ENCODE results near the gene PTPA.

PTPA gene

DNA sequence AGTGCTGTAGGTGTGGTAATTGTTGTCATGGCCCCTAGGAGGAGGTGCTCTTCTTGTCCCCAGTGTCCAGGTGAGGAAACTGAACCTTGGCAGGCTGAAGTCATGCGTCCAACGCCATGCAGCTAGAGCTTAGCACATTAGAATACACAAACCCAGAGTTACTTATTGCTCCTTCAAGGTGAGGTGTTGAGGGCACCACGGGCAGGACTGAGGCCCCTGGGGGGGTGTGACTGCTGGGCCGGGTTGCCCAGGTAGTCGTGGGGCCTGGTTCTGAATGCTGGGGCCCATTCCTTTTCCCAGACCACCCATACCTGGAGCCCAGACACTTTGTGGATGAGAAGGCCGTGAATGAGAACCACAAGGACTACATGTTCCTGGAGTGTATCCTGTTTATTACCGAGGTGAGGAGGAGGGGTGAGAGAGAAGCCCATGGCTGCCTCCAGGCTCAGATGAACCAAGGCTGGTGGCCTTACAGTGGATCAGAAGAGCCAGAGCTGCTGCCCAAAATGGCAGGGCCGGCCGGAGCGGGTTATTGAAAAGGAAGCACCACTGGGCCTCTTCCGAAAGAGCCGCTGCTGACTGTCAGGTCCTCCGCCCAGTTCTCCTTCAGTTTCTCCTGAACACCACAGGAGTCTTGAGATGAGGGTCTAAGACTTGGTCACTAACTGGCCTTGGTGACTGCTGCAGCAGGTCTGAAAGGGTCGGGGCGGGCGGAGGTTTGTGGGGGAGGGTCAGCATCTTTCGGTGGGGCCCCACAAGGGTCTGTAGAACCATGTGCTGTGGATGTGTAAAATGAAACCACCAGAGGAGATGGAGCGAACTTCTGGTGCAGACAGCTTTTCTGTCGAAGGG is 26.3 kb downstream of the PTPA start:
- DNase-seq (ENCODE audit: low read depth in 3 of 3): no peak

DNA sequence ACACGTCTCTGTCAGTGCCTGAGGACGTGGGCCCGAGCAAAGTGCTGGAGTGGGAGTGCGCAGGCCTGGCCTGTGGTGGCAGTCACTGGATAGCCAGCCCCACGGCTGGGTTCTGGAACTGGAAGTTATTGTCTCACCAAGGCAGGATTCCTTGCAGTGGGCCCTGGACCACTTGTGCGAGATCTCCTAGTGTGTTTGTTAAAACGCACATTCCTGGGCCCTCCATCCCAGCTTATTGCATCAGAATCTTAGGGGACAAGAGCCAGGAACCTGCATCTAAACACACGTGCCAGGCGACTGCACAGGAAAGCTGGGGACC is 26.9 kb downstream of the PTPA start:
- no peak for DNase-seq (ENCODE audit: low read depth in 3 of 3)

DNA sequence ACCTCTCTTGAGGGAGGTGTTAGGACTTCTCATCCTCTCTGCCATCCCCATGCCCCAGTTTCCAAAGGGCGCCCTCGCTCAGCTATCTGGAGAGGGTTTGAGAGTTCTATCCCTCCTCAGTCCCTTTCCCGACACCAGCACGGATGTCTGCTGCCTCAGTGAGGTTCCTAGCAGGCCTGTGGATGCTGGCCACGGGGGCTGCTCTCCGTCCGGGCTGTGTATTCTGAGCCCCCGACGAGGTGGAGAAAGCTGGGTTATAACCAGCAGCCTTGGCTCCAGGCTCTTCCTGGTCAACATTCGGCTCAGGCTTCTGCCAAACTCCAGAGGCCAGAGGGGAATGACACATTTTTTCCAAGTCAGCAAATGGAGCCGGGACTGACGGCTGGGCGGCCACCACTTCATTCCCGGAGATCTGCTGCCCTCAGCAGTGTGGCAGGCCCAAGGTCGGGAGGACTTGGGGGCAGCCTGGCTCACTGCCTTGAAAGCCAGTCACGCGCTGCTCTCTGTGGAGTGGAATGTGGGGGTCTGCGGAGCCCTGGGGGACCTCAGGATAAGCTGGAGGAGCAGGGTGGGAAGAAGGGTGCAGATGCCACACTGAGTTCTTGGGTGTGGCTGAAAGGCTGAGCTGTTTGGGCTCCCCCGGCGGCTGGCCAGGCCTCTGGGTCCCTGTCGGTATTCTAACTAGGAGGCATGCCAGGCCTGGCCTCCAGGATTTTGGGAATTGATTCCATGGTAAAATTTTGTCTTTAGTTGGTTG is 27.4 kb downstream of the PTPA start:
- no peak for DNase-seq (ENCODE audit: low read depth in 3 of 3)

DNA sequence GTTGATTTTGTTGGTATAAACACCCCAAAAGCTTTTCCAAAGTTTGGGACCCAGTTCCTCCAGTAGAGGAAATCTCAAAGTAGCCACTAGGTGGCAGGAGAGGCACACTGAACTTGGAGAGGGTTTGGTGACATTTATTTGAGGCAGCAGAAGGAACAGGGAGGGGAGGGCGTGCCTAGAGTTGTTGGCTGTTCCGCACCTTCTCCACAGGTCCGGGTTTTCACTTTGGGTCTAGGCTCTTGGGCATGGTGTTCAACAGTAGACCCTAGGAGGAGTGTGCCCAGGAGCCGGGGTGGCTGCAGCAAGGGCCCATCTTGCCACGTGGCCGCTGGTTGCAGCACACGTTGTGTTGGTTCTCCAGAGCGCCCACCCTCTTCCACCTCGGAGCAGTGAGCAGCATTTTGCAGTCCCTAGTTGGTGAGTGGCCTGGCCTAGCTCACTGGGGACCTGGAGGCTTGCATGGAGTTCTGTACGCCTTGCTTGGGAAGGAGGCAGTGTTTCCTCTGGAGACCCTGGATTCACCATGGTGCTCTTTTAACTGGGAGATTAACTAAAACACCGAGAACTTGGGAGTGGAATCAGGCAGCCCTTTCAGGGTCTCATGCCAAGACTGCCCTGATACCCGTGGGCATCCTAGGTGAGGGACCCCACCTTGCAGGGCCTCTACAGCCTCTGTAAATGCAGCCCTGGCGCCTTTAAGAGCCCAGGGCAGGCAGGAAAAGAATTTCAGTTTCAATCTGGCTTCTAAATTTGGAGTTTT is 28.2 kb downstream of the PTPA start:
- DNase-seq (ENCODE audit: low read depth in 3 of 3): peak; percentile 55 to 75 (median 71)

DNA sequence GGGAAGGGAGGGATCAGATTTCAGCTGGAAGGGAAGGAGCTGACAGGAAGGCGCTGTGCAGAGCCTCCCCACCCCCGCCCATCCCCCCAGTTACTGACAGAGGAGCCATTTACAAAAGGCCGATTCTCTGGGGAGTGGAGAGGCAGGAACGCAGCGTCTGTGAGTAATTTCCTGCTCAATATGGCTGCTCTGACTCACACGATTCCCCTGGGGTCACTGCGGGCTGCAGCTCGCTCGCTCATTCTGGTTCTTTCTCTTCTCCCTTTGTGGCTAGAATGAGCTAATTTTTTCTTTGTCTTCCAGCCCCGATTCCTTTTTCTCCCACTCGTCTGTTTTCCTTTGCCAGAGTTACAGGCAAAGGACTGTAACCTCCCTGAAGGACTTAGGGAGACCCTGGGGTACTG is 28.8 kb downstream of the PTPA start:
- peak; percentile 63 to 80 (median 78) for DNase-seq (ENCODE audit: low read depth in 3 of 3)

DNA sequence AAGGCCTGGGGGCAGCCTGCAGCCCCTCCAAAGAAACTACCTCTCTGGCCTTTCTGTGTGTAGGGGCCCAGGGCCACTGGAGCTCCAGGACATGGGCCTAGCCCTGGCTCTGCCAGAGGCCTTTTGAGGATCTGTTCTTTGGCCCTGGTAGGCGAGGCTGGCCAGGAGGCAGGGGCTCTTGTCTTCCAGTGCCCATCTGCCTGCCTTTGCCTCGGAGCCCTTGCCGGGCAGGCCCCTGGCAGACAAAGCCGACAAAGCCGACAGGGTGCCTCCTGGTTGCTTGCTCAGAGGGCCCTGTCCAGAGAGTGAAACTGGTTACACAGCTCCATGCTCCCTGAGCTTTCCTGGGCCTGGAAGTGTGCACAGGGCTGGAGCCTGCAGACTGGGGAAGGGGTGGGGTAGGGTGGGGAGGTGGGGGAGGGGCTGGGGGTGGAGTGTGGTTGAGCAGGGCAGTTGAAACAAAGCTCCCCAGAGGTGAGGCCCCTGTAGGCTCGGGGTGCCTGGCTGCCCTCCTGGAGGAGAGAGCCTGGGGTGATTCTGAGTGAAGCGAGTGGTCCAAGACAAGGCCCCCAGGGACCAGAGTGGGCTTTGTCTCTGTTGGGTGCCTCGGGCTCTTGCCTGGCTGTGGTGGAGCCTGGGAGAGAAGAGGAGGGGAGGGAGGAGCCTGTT is 29.3 kb downstream of the PTPA start:
- no peak for DNase-seq (ENCODE audit: low read depth in 3 of 3)

DNA sequence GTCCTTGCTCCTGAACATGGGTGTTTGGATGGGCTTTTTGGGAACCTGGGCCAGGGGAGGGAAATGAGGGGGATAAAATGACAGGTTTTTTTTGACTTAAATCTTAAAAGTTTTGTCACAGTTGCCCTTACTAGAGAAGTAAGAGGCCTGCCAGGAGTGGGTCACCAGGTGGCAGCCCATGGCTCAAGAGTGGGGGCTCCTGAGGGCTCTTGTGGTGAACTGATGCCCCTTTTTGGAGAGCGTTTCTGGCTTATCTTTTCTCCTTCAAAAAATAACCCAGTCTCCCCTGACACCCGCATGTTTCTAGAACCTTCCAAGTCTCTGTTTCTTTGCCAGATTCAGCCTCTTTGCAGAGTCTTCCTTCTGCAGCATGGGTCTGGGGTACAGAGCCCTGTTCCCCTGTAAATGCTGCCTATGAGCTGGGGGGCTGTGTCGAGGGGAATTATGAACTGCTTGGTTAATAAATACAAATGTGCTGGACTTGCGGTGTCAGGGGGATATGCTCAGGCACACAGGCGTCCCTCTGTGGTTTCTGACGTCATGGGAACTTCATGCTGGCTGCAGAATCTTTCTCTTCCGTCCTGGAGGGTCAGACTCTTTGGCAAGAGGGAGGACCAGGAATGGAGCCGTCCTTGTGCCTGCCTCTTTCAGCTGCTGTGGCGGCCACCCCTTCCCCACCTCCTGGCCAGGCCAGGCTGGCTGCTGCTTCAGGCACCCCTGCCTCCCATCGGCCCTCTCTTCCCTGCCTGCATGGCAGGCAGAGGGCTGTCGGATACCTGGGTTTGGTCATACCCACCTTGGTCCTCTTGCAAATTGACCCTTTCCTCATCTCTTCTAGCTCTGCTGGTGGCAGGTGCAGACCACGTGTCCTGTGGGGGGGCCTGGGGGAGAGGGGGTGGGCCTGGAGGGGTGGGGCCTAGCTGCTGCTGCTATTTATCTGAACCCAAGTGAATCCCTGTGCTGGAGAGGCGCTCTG is 30.1 kb downstream of the PTPA start:
- DNase-seq (ENCODE audit: low read depth in 3 of 3): no peak

DNA sequence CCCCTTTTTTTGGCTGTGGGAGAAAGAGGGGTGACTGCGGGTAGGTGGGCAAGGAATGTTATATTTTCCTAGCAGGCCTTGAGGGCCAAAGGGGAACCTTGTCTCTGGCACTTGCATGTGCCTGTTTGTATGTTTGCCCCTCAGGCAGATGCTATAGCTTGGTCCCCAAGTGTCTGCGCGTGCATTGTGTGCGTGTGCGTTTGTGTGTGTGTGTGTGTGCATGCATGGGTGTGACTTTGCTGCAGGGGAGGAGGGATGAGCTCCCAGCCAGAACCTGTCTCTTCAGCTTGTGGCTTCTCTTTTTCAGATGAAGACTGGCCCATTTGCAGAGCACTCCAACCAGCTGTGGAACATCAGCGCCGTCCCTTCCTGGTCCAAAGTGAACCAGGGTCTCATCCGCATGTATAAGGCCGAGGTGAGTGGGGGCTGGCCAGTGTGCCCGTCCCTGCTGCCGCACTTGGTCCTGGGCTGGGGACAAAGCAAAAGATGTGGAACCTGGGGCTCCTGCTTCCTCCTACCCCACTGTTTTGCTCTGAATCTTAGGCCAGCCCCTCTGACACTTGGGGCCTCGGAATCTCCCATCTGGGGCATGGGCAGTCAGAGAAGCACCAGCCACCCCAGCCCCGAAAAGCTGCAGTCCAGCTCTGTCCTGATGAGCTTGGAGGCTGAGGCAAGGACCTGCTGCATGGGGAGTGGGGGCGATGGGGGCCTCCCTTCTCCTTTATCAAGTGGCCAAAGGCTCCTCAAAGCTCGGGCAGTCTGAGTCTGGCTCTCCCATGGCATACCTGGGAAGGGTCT is 31.1 kb downstream of the PTPA start:
- DNase-seq (ENCODE audit: low read depth in 3 of 3): no peak

DNA sequence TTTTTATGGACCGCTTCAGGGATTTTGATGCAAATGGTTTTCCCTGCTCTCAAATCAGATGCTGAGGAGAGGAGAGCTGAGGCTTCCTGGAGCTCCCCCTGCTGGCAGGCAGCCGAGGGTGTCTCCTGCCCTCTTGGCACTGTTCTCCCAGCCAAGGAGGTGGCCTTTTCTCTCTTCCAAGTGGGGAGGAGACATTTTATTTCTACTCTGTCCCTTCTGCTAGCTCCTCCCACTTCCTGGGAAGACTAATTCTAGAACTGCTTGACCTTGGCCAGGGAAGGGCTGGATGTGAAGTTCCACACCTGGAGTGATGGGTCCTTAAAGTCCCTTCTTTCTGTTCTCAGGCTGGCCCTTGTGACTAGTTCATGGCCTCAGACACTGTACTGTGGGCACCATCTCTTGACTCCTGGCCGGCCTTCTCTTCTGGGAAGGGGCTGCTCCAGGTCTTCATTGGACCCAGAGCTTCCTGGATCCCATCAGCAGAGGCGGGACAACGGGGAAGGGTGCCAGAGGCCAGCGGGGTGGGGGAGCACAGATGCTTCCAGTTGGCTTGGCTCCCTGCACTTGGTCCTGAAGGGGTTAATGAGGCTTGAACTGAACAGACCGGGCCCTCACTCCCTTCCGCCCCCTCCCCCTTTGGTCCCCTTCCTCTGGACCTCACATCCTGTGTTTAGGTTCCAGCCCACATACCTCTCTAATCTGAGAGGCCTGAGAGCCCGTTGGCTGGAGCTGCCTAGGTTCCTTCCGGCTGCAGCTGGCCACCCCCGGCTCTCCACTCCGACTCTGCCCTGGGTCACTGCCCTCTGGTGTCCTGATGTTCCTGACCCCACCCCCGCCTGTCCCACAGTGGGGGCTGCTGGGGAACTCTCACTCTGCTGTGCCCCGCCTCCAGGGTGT is 32.1 kb downstream of the PTPA start:
- peak; percentile 53 to 72 (median 58) for DNase-seq (ENCODE audit: low read depth in 3 of 3)

DNA sequence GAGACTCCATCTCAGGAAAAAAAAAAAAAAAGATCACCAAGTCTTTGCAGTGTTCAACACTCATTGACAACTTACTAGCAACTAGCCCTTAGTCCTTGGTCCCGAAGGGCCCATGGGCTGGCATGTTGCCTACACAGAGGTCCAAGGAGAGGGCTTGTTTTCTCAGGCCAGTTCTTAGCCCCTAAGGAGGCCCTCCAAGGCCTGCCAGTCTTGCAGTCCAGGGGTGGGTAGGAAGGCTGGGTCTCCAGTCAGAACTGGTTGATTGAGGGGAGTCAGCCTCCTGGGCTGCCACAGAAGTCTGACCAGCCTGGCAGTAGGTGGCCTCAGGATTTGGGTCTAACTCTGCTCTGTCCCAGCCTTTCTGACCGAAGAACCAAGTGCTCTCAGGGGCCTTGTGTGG is 34.1 kb downstream of the PTPA start:
- no peak for DNase-seq (ENCODE audit: low read depth in 3 of 3)

DNA sequence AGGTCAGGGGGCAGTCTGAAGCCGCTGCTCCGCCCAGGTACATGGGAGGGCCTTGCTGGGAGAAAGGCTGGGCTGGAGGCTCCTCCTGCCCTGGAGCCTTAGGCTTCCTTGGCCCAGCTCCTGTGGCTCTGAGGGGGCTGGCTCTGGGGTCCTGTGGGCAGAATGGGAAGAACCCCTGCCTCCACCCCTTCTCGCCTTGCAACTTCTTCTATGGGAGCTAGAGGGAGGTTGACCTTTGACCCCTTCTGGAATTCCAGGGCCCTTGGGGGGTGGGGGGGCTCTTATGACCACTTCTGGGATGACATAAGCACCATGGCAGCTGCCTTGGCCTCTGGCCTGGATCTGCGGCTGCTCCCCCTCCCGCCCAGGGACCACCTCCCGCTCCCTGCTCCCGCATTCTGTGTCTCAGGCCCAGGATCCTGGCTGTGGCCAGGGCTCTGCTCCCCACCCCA is 34.7 kb downstream of the PTPA start:
- DNase-seq (ENCODE audit: low read depth in 3 of 3): no peak

DNA sequence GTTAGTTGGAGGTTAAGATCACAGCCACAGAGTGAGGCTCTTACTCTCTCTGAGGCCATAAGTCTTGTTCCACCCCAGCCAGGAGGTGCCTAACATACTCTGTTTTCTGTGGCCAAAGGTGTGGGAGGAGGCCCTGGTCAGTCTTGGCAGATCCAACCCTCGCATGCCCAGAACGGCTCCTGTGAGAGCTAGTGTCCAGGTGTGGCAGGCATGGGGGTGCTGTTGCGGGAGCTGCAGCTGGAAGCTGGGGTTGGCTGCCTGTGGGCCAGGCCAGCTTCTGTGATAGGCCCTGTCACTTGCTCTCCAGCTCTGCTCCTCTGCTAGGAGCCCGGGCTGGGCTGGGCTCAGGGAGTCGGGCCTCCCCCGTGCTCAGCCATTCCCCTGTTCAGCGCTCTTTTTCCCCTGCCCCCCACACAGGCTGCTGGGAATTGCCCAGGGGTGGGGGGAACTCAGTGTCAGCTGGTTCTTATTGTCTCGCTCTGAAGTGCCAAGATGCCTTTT is 35.3 kb downstream of the PTPA start:
- DNase-seq (ENCODE audit: low read depth in 3 of 3): no peak

DNA sequence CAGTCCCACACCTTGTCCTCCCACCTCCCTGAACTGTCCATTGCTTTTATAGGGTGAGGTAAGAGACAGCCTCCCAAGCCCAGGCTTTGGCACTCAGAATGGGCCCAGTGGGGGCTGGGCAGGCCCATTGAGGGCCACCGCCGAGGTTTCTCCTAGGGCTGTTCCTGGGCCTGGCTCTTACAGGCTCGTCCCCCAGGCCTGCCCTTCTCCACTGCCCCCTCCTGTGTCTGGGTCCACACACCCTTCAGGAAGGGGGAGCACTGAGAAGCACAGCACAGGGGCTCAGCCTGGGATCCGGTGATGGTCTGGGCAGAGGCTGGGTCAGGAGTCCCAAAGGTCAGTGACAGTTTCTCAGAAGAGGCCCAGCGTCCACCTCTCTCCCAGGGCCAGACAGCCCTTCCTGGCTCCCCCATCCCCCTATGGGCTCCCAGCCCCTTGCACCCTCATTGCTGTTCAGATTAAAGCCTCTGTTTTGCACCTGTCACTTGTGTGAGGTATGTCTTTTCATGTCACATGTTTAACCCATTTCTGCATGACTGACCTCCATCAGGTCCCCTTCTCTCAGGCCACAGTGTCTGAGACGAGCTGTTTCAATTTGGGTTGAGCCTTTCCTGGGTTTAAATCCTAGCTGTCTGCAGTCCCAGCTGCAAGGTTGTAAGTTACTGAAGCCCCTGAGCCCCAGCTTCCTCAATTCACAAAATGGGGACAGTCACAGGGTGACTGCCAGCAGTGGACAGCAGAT is 37.4 kb downstream of the PTPA start:
- DNase-seq (ENCODE audit: low read depth in 3 of 3): no peak

DNA sequence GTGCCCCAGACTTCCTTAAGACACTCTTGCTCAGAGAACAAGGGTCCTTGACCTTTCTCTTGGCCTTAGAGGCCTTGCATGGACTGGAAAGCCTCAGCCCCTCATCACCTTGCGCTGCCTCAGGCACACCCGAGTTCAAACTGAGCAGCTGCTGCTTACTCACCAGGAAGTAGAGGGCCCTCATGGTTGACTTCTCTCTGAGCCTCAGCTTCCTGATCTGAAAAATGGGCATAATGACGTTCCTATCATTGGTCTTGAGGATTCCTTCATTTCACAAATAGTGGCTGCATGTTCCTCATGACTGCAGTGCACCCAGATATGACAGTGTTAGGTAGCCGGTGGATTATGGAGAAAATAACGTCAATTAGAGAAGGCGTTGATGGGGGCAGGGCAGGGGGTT is 38.2 kb downstream of the PTPA start:
- DNase-seq (ENCODE audit: low read depth in 3 of 3): no peak

DNA sequence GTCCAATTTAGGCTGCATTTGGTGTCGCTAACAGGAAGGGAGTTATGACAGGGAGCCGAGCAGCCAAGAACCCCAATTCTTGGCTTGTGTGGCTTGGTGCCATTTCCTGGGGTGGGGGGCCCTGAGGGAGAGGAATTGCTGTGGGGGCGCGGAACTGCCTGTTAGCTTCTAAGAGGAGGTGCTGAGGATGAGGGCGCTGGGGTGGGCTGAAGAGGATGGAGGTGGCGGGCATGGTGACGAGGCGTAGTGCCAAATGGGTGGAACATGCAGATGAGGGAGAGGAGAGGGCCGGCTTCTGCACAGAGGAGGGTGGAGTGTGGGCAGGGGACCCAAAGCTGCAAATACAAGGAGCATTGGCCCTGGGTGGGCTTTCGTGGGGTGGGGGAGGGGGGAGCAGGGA is 38.9 kb downstream of the PTPA start:
- DNase-seq (ENCODE audit: low read depth in 3 of 3): no peak

DNA sequence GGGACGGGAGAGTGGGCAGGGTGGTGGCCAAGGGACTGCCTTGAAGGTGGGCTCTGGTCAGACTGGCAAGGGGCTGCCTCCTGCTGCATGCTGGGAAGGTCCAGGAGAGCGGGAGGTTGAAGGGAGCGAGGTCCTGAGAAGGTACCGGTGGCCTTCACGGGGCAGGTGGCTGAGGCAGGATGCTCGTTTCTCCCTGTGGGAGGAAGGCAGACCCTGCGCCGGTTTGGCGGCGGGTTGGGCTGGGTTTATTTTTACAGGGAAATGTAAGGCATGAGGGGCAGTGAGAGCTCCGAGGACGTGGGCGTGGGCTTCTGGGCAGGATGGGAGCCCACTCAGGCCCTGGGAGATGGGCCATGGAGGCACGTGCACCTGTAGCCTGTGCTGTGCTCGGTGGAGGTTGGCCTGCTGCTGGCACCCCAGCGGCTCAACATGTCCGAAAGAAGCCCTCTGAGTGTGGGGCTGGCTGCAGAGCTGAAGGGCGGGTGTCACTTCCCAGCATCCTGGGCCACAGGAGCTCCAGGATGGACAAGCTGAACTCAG is 39.5 kb downstream of the PTPA start:
- no peak for DNase-seq (ENCODE audit: low read depth in 3 of 3)

DNA sequence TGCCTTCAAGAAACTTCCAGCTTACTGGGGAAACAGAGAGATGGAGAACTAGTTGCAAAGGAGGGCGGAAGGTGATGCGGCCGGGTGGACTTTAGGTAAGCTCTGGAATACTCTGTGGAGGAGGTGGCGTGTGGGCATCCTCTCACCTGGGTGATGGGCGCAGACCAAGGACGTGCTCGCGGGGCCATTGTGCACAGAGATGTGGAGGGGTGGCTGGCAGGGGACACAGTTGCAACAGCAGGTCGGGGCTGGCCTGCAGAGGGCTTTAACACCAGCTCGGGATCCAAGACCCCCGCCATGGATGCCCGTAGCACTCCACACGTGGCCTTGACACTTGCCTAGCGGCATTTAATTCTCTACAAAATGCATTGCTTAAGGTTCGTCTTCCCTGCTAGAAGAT is 40.3 kb downstream of the PTPA start:
- no peak for DNase-seq (ENCODE audit: low read depth in 3 of 3)
